Hematopoietic multipotent progenitor cell treated with erythropoietin and hydrocortisone succinate and interleukin-3 and kit ligand, for 8 days (in vitro differentiated cells): Measurements from ENCODE around the gene ABLIM2.
A peak's percentile ranks its signal among the peaks of the same experiment; 100 is the strongest.

Source experiments
- DNase-seq: peaks from one replicate; pipeline ENCODE4 v3.0.0-alpha.2; 2015

The ABLIM2 gene

GRCh38 chr4:8081621-8082516 is 76.7 kb downstream of the ABLIM2 start:
- DNase-seq, result no peak

GRCh38 chr4:8081171-8081570 is 77.4 kb downstream of the ABLIM2 start:
- DNase-seq, result no peak

DNA sequence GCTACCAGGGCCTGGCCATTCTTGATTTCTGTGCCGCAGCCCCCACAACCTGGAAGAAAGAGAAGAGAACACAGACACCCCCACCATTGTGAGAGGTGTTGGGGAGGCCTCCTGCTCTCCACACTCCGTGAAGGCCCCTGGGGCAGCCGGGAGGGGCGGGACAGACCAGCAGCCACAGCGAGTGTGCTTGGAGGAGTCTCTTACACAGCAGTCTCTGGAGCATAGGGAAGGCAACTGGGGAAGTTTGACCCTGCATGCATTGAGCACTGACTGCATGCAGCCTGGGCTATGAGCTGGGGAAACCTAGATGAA is 77.9 kb downstream of the ABLIM2 start:
- no peak for DNase-seq

DNA sequence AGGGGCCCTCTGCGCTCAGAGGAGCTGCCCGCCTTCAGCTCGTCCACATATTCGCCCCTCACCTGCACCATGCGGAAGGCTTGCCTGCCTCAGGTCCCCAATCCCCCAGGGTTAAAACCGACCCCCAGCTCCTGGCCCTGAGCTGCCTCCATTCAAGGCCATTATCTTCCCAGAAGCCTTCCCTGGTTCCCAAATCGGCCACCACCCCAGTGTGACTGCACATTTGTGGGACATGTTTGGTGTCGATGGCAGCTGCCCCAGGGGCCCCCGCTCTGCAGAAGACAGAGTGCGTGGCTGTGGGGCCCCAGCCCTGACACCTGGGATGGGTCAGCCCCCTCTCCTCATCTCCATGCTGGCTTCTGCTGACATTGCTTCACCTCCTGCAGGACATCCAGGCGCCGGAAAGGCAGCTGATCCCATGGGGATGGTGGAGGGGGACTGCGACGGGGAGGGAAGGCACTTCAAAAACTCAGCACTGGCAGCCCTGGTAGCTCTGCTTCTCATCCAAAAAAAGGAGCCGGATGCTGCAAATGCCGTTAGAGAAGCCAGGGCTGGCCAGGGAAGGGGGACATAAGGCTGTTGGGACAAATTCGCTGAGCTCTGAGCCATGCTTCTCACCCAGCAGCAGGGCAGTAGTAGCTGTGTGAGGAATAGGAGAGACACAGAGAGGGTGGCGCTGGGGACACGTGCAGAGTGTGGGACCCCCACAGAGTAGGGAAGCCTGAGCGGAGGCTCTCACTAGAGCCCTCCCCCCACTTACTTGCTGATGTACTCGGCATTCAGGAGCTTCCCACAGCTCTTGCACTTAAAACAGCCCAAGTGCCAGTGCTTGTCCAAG is 78.5 kb downstream of the ABLIM2 start:
- no peak for DNase-seq

GRCh38 chr4:8079031-8079885 is 79.4 kb downstream of the ABLIM2 start:
- peak; percentile 87 for DNase-seq

- DNase-seq, result no peak
These were observed 80.0 kb downstream of the ABLIM2 start for GRCh38 chr4:8078610-8079015.

DNA sequence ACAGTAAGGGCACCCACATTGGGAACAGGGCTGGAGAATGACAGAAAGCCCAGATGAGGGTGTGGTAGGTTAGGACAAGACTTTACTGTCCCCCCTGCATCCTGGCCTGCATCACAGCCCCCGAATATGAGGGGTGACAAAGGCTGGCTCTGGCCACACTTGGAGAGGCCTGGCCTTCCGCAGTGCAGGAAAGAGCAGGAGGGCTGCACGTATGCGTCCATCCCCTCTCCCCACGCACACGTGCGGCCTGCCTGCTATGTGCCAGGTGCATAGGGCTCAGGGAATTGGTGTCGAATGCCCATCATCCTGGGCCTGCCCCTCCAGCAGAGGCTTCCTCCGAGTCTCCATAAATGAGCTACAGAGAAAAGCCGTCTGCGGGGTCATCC is 80.5 kb downstream of the ABLIM2 start:
- DNase-seq, result no peak

DNA sequence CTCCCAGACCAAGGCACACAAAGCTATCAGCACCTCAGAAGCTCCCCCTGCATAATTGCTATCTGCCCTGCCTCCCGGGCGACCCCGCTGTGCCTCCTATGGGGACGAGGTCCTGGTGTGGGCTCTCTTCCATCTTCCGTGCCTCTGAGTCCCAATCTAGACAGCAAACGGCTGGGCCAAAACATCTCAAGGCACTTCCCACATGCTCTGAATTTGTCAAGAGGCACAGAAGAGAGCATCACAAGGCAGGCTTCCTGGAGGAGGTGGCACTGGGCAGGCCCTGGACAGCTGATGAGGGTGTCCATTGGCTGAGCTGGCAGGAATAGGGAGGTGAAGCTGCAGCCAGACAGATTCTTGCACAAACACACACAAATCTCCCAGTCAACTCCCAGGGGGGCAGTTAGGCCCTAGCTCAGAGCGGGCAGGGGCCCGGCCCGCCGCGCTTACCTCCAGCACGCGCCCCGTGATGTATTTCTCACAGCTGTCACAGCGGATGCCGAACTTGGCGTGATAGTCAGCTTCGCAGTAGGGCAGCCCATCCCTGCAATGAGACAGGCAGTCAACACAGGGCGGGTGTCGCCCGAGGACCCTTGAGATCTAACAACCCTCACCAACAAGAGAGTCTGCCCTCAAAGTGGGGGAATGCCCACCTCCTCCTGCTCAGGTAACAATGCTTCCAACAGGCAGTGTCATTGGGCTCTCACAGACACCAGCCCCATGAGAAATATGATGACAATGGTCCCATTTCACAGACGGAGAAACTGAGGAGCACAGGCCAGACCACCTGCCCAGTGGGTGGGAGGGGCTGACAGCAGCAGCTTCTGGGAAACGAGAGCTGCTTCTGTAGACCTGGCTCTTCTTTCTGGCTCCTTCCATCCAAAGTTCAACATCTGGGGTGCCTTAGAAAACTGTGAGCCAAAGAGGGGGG is 81.2 kb downstream of the ABLIM2 start:
- no peak for DNase-seq

DNA sequence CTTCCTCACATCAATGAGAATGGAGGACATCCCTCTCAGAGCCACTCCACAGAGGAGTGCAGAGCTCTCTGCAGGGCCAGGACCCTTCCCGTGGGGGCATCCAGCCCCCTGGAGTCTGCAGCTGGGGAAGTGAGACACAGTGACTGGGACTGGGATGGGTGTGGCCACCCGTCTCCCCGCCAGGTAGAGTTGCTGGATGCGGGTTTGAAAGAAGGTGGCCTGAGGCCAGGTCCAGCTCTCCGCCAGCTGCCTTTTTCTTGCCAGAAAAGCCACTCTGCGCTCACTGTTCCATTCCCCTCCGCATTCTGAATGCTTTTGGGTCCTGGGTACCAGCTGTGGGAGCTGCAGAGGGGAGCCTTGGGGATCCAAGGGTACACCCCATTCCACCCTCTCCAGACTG is 82.6 kb downstream of the ABLIM2 start:
- no peak for DNase-seq

- peak; percentile 3 for DNase-seq
These were observed 85.3 kb downstream of the ABLIM2 start for GRCh38 chr4:8073206-8073863.

DNA sequence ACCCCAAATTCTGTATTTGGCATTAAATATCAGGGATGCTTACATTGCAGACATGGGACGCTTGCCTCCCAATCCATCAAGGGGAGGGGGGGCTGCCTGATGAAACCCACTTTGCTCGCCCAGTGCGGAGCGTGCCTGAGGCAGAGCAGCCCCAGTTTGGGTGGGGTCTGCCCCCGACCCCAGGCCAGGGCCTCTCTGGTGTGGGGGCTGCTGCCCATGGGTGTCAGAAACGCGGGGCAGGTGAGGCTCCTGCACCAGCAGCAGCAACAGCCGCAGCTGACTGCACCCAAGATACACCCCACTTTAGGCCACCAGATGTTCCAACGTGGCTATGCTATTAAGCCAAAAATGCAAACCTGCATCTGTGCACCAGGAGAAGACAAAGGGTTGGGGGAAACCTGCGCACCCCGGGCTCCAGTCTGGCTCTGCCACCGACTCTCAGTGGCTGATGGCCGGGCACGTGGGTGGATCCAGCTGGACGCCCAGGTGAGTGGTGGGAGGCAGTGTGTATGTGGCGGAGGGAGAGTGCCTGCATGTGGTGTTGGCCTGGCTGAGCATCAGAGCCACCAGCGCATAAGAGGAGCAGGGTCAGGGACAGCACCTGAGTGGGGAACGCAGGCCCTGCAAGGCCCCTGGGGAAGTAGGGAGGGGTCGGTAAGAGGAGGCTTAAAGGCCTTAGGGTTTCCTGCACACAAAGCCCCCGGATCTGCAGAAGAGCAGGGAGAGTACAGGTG is 86.2 kb downstream of the ABLIM2 start:
- no peak for DNase-seq

DNA sequence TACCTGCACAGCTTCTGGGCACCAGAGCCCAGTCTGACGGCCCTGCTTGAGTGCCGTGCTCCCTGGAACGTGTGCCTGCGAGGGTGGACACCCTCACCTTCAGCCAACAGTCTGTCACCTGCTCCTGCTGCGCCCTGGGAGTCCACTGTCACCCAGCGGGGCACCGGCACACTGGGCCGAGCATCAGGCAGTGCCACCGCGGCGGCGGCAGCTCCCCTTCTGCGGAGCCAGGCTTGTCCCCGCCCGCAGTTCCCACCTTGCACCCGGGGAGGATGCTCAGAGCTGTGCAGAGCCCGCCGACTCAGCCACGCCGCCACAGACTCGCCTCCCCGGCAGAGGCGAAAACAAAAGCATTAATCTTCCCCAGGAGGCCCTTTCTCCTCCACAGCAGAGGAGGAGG is 86.8 kb downstream of the ABLIM2 start:
- DNase-seq, result no peak

- DNase-seq, result no peak
These were observed 87.6 kb downstream of the ABLIM2 start for GRCh38 chr4:8070736-8071718.

DNA sequence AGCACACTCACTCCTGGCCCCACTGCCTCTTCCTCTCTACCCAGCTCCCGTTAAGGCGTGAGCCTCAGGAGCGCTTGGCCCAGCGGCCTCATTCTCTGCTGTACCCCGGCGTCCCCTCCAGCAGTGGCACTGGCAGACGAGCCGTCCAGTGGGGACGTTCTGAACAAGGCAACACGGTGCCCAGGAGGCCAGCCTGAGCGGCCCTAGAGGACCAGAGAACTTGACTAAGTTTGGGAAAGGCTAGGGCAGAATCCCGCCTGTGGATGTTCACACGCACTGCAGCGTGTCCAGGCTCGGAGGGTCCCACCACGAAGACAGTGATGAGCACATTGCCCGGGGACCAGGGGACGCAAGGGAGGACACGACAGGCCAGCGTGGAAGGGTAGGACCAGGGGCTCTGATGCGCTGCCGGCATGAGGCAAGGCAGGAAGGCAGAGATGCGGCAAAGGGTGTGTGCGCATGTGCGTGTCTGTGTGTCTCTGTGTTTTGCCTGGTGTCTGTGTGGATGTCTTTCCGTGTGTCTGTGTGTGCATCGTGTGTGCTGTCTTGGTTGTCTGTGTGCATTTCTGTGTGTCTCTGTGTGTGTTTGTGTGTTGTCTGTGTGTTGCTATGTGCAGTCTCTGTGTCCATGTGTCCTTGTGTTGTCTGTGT is 89.4 kb downstream of the ABLIM2 start:
- no peak for DNase-seq

DNA sequence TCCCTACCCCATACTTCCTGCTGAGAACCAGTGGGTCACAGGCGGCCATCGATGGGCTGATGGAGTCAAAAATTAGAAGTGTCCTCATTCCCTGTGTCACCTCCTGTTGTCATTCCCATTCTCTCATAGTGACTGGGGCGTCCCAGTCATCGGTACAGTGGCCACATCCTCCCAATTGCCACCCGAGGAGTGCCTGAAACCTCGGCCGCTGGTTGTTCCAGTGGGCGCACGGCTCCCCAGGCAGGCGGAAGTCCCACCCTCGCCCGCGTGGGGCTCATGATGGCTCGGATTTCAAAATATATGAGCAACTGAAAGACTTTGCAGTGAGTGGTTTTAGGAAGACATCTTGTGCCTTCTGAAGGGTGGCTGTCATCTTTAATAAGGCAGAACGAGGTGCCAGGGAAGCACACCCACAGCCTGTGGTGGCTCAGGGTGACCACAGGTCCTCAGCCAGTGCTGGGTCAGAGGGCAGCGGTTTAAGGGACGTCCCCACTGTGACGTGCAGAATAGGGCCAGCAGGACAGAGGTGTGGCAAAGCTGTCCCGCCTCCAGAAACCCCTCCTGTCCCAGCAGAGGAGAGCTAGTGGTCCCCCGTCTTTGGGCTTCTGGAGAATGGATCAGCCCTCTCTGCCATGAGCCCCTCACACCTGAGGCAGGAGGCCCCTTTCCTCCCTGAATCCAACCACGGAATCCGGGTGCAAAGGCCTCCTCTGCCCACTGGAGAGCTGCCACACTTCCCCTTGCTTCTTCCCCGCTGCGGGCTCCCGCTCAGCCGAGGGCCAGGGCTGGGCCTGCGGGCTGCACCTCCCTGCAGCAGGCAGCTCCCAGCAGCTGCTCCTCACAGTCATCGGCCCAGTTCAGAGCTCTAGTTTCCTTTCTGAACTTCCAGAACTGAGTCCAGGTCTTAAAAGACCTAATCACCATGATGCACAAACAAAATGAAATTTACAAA is 90.4 kb downstream of the ABLIM2 start:
- DNase-seq, result no peak

DNA sequence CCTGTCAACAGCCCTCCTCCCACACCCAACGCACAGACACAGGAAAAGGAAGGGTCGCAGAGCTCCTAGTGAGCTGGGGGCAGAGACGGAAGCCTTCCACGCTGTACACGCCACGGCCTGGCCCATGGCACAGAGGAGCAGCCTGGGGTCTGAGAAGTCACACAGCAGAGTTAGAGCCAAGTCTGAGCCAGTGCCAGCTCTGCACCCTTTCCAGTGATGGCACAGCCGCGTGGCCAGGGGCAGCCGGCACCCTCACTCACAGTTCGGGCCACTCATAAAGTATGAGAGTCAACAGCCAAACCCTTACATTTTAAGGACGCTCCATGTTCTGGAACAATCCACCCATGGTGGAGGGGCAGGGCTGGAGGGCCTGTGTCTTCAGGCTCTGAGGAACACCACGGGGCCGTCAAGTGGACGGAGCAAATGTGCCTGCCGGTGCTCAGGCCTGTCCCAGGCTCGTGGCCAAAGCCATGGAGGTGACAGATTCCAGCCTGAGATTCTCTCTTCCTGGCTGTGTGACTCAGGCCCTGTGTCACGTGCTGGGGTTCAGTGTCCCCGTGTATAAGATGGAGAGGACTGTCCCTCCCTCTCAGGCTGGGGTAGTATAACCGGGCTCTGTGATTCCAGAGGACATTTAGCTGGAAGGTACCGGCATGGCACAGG is 91.2 kb downstream of the ABLIM2 start:
- no peak for DNase-seq

DNA sequence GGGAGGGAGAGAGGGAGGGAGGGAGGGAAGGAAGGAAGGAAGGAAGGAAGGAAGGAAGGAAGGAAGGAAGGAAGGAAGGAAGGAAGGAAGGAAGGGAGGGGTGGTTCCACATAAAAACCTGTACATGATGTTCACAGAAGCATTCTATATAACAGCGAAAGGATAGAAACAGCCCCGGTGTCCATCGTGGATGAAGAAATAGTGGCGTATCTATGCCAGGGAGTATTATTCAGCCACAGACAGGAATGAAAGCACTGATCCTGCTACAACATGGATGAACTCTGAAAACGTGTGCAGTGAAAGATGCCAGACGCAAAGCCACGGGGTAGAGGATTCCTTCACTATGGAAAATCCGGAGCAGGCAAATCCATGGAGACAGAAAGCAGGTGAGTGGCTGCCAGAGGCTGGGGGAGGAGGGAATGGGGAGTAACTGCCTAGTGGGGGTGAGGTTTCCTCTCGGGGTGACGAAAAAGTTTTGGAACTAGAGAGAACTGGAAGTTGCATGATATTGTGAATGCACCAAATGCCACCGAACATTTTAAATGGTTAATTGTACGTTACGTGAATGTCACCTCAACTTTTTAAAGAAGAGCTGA is 92.2 kb downstream of the ABLIM2 start:
- DNase-seq, result no peak
